K562 (cell line): Measurements from ENCODE around the gene MAGIX. TPM values are rescaled to one million over a fixed set of nuclear protein-coding genes. Genes with fewer than 3 reads are reported as not detected.

Experiments used
- ARNT ChIP-seq, 2 experiments: fragments of 450-650 bp; IDR thresholded peaks; 2 replicates each; pipeline ENCODE4 v1.6.1; 2016; ENCODE audit warnings: mild to moderate bottlenecking in 1 of 2
- CCNT2 ChIP-seq: IDR thresholded peaks from 2 replicates; pipeline ENCODE4 v1.6.1; 2011; ENCODE audit warnings: borderline replicate concordance, low read depth, mild to moderate bottlenecking, moderate library complexity, mixed read lengths, low read length; ENCODE audit not compliant: insufficient read length; ENCODE audit errors: extremely low read depth
- CREBBP ChIP-seq: IDR thresholded peaks from one replicate; pipeline ENCODE4 v1.6.1; 2012; ENCODE audit warnings: low read depth, mild to moderate bottlenecking, control low read depth, inconsistent platforms, low read length
- DNMT1 ChIP-seq: fragments of 450-650 bp; IDR thresholded peaks from 2 replicates; pipeline ENCODE4 v1.6.1; 2016; ENCODE audit warnings: antibody characterized with exemption, mild to moderate bottlenecking
- ELF1 ChIP-seq: fragments of 200-800 bp; sonication (Bioruptor generic); IDR thresholded peaks from 2 replicates; pipeline ENCODE4 v1.6.1; 2016; ENCODE audit warnings: missing genetic modification characterization, missing compliant biosample characterization
- GATA2 ChIP-seq: sonication (generic); formaldehyde crosslinking; IDR thresholded peaks from 2 replicates; pipeline ENCODE4 v1.4.0; 2020; ENCODE audit warnings: mild to moderate bottlenecking, missing genetic modification reagents
- HDGF ChIP-seq: fragments of 450-650 bp; IDR thresholded peaks from 2 replicates; pipeline ENCODE4 v1.6.1; 2016
- HMG20B ChIP-seq: fragments of 250-450 bp; sonication (Bioruptor Pico); IDR thresholded peaks from 2 replicates; pipeline ENCODE4 v1.5.0; 2021; ENCODE audit warnings: mild to moderate bottlenecking
- KDM5B ChIP-seq: fragments of 200-600 bp; sonication (generic); IDR thresholded peaks from 2 replicates; pipeline ENCODE4 v1.6.1; 2012; ENCODE audit warnings: low read depth, mild to moderate bottlenecking, moderate library complexity, low read length, control low read depth, inconsistent platforms; ENCODE audit not compliant: insufficient replicate concordance
- NONO ChIP-seq, 2 experiments: fragments of 200-400 bp in 1 of 2; fragments of 450-650 bp in 1 of 2; formaldehyde crosslinking in 1 of 2; IDR thresholded peaks; 2 replicates each; pipeline ENCODE4 v1.6.1; 2017; ENCODE audit warnings: low read depth in 2 of 2, mild to moderate bottlenecking in 2 of 2, moderate library complexity in 2 of 2, low read length in 1 of 2
- NR2C2 ChIP-seq, 2 experiments: fragments of 200-800 bp in 1 of 2; sonication (Bioruptor generic) in 1 of 2; sonication (generic) in 1 of 2; formaldehyde crosslinking in 1 of 2; IDR thresholded peaks; 2 replicates each; pipeline versions ENCODE4 v1.6.1 to v1.8.0; 2016 to 2022; ENCODE audit warnings: mild to moderate bottlenecking in 1 of 2, missing compliant biosample characterization in 1 of 2, missing genetic modification characterization in 1 of 2, missing genetic modification reagents in 1 of 2
- TCF7L2 ChIP-seq: fragments of 150-350 bp; IDR thresholded peaks from 2 replicates; pipeline ENCODE4 v1.6.1; 2016; ENCODE audit warnings: low read depth, mild to moderate bottlenecking, low read length, moderate library complexity
- ZNF23 ChIP-seq: fragments of 250-450 bp; sonication (Bioruptor Pico); IDR thresholded peaks from 2 replicates; pipeline ENCODE4 v1.4.0; 2020; ENCODE audit warnings: mild to moderate bottlenecking
- ZNF551 ChIP-seq: fragments of 250-450 bp; sonication (Bioruptor Pico); IDR thresholded peaks from 2 replicates; pipeline ENCODE4 v1.5.0; 2021; ENCODE audit warnings: mild to moderate bottlenecking, moderate library complexity
- ZNF717 ChIP-seq: fragments of 250-450 bp; sonication (Bioruptor Pico); IDR thresholded peaks from 2 replicates; pipeline ENCODE4 v1.5.0; 2021
- ZNF76 ChIP-seq: fragments of 250-450 bp; sonication (Bioruptor Pico); IDR thresholded peaks from 2 replicates; pipeline ENCODE4 v1.4.0; 2020; ENCODE audit warnings: mild to moderate bottlenecking, moderate library complexity, borderline replicate concordance
- polyA plus RNA-seq, 8 experiments: library from polyadenylated mRNA; depleted of rRNA in 4 of 8; stranded (reverse) in 5 of 8; unstranded in 3 of 8; fragments of >200 nt; fragmentation: Nextera tagmentation in 2 of 8; fragmentation: Illumina TruSeq in 1 of 8; extraction: Ambion mirVana in 2 of 8; extraction: Trizol in 1 of 8; gene quantifications; 2 replicates each; pipeline versions ENCODE4 v1.2.1 to v1.2.3, GENCODE V29; 2011 to 2014; ENCODE audit warnings: inconsistent platforms in 1 of 8, missing spikeins in 1 of 8
- total RNA-seq, 7 experiments: library from RNA; depleted of rRNA in 6 of 7; stranded (reverse); fragments of >200 nt in 6 of 7; fragmentation: Illumina TruSeq in 2 of 7; extraction: Trizol in 2 of 7; gene quantifications; 2 replicates each; pipeline versions ENCODE4 v1.2.1 to v1.2.3, GENCODE V29; 2011 to 2021; ENCODE audit warnings: low replicate concordance in 1 of 7
- TF ChIP-seq, protein P1 (sequence below), 2 experiments: fragments of 450-650 bp in 1 of 2; IDR thresholded peaks; 2 replicates each; pipeline ENCODE4 v1.6.1; 2011 to 2017; ENCODE audit warnings: low read depth in 2 of 2, antibody characterized with exemption in 1 of 2, borderline replicate concordance in 1 of 2, low read length in 1 of 2, mild to moderate bottlenecking in 1 of 2, mixed read lengths in 1 of 2; ENCODE audit not compliant: control insufficient read depth in 1 of 2
- TF ChIP-seq, protein P2 (sequence below), 2 experiments: fragments of 250-450 bp in 1 of 2; fragments of 450-650 bp in 1 of 2; sonication (Bioruptor Pico) in 1 of 2; IDR thresholded peaks; 2 replicates each; pipeline versions ENCODE4 v1.6.1 to v1.8.0; 2016 to 2021; ENCODE audit warnings: mild to moderate bottlenecking in 2 of 2, moderate library complexity in 2 of 2, missing compliant biosample characterization in 1 of 2, missing genetic modification characterization in 1 of 2
- TF ChIP-seq, protein P3 (sequence below): fragments of 250-450 bp; sonication (Bioruptor Pico); IDR thresholded peaks from 2 replicates; pipeline ENCODE4 v1.4.0; 2020; ENCODE audit warnings: mild to moderate bottlenecking
- TF ChIP-seq, protein P4 (sequence below): sonication (generic); formaldehyde crosslinking; IDR thresholded peaks from 2 replicates; pipeline ENCODE4 v1.8.0; 2022; ENCODE audit warnings: missing genetic modification reagents, mild to moderate bottlenecking, moderate library complexity, borderline replicate concordance

MAGIX gene
- total and polyA plus RNA-seq, 9 of the 15 experiments (the other 6 are each of a cell fraction or from before 2014, with no cell fraction given) = 0.08 to 3.5 (median 0.47) TPM

DNA sequence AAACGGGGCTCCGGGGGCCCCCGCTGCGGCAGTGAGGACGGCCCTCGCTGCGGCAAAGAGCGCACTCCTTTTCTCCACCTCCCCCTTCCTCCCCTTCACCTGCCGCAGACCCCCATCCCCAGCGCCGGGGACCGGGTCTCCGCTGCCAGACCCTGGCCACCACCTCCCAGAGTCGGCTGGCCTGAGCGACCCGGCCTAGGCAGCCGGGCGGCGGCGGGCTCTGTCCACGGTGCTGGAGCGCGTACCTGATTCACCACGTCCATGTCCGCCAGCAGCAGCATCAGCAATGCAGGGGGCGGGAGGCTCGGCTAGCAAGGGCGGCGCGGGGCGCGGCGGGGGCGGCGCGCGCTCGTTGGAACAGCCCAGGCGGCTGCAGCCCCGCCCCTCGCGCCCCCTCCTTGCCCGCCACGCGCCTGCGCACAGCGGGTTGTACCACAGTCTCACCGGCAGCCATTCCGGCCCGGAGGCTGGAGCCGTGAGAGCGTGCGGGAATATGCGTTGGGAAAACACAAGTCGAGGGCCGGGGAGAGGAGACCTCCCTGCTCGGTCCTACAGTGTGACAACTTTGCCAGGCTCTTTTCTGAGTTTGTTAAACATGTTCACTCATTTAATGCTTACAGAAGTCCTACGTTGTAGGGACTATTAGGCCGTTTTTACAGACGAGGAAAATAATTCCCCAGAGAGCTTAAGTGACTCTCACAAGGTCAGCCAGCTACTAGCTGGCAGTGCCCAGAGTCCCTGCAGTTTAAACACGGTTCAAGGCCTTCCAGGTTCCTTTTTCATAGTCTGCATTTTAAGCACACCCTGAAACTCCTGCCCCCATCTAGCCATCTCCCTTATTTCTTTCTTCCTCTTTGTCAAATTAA lies 37.6 kb downstream of the MAGIX start, which contains the start of gene SYP (continued):
- TF ChIP-seq, protein P1, sequence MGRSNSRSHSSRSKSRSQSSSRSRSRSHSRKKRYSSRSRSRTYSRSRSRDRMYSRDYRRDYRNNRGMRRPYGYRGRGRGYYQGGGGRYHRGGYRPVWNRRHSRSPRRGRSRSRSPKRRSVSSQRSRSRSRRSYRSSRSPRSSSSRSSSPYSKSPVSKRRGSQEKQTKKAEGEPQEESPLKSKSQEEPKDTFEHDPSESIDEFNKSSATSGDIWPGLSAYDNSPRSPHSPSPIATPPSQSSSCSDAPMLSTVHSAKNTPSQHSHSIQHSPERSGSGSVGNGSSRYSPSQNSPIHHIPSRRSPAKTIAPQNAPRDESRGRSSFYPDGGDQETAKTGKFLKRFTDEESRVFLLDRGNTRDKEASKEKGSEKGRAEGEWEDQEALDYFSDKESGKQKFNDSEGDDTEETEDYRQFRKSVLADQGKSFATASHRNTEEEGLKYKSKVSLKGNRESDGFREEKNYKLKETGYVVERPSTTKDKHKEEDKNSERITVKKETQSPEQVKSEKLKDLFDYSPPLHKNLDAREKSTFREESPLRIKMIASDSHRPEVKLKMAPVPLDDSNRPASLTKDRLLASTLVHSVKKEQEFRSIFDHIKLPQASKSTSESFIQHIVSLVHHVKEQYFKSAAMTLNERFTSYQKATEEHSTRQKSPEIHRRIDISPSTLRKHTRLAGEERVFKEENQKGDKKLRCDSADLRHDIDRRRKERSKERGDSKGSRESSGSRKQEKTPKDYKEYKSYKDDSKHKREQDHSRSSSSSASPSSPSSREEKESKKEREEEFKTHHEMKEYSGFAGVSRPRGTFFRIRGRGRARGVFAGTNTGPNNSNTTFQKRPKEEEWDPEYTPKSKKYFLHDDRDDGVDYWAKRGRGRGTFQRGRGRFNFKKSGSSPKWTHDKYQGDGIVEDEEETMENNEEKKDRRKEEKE (IDR thresholded peaks at IDR 0.05; ENCODE audit: borderline replicate concordance in 1 of 2, control insufficient read depth in 1 of 2, low read depth in 2 of 2, low read length in 1 of 2) = no peak
- peak; percentile 67 for TF ChIP-seq KDM5B
- TF ChIP-seq, protein P2, sequence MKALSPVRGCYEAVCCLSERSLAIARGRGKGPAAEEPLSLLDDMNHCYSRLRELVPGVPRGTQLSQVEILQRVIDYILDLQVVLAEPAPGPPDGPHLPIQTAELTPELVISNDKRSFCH (CRISPR knock-in tag; IDR thresholded peaks at IDR 0.05) = no peak
- TF ChIP-seq, protein P2 (tag; IDR thresholded peaks at IDR 0.05) = 0 out of 2 replicates have a peak, but pooled peaks have one; percentile 46
- TF ChIP-seq ARNT (IDR thresholded peaks at IDR 0.05) = no peak
- no peak for TF ChIP-seq HMG20B (CRISPR knock-in tag)
- no peak for TF ChIP-seq ELF1
- TF ChIP-seq ZNF23 = no peak
- TF ChIP-seq DNMT1 = no peak
- TF ChIP-seq, protein P3, sequence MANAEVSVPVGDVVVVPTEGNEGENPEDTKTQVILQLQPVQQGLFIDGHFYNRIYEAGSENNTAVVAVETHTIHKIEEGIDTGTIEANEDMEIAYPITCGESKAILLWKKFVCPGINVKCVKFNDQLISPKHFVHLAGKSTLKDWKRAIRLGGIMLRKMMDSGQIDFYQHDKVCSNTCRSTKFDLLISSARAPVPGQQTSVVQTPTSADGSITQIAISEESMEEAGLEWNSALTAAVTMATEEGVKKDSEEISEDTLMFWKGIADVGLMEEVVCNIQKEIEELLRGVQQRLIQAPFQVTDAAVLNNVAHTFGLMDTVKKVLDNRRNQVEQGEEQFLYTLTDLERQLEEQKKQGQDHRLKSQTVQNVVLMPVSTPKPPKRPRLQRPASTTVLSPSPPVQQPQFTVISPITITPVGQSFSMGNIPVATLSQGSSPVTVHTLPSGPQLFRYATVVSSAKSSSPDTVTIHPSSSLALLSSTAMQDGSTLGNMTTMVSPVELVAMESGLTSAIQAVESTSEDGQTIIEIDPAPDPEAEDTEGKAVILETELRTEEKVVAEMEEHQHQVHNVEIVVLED (CRISPR knock-in tag) = peak; percentile 94
- TF ChIP-seq CREBBP = no peak
- TF ChIP-seq NONO (IDR thresholded peaks at IDR 0.05; ENCODE audit: low read depth in 2 of 2, low read length in 1 of 2) = peak in 1 of 2 experiments; percentile 61; a peak in 1 of 4 replicates
- TF ChIP-seq ZNF76 (CRISPR knock-in tag) = 0 out of 2 replicates have a peak, but pooled peaks have one; percentile 37
- TF ChIP-seq, protein P4, sequence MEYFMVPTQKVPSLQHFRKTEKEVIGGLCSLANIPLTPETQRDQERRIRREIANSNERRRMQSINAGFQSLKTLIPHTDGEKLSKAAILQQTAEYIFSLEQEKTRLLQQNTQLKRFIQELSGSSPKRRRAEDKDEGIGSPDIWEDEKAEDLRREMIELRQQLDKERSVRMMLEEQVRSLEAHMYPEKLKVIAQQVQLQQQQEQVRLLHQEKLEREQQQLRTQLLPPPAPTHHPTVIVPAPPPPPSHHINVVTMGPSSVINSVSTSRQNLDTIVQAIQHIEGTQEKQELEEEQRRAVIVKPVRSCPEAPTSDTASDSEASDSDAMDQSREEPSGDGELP (CRISPR knock-in tag) = peak; percentile 93
- no peak for TF ChIP-seq HDGF
- TF ChIP-seq TCF7L2 = no peak
- TF ChIP-seq ZNF551 (CRISPR knock-in tag) = no peak
- peak; percentile 68 for TF ChIP-seq NR2C2 (CRISPR knock-in tag; IDR thresholded peaks at IDR 0.05)
- TF ChIP-seq NR2C2 (tag; IDR thresholded peaks at IDR 0.05) = peak; percentile 67
- no peak for TF ChIP-seq GATA2
- TF ChIP-seq CCNT2 = peak; percentile 96
- TF ChIP-seq ZNF717 (CRISPR knock-in tag) = no peak
